Lower lobe of right lung (tissue), 2 donors: Measurements from ENCODE around the gene LHX3. TPM values are rescaled to one million over a fixed set of nuclear protein-coding genes. Genes with fewer than 3 reads are reported as not detected.

Source experiments
- ATAC-seq, 2 donors: fragments of 200-7000 bp; cut with Tn5 transposase; one replicate each; pipeline ENCODE4 v1.9.1; 2020 to 2022; ENCODE audit warnings: mild to moderate bottlenecking in 2 of 2, moderate library complexity in 2 of 2
- DNase-seq: peaks from one replicate; pipeline ENCODE4 v3.0.0-alpha.2; 2020
- H3K27ac ChIP-seq: fragments of 200-600 bp; one replicate; pipeline ENCODE4 v1.8.0; 2022
- H3K27me3 ChIP-seq: fragments of 200-600 bp; one replicate; pipeline ENCODE4 v1.8.0; 2022; ENCODE audit warnings: low read depth
- H3K36me3 ChIP-seq: fragments of 200-600 bp; one replicate; pipeline ENCODE4 v1.8.0; 2022; ENCODE audit warnings: mild to moderate bottlenecking
- H3K4me1 ChIP-seq: fragments of 200-600 bp; one replicate; pipeline ENCODE4 v1.8.0; 2022
- H3K4me3 ChIP-seq: fragments of 200-600 bp; one replicate; pipeline ENCODE4 v1.8.0; 2022; ENCODE audit warnings: mild to moderate bottlenecking
- H3K9me3 ChIP-seq: fragments of 200-600 bp; one replicate; pipeline ENCODE4 v1.8.0; 2022
- intact Hi-C: fragments of 100-400 bp; cut with DNase I; formaldehyde crosslinking; loops from one replicate; pipeline ENCODE4 v1.11.0; 2022
- total RNA-seq: library from RNA; stranded (reverse); fragmentation: NEBNext Ultra II Directional; extraction: Animal tissue kit (Norgen Biotek cat#: 25700); gene quantifications from one replicate; pipeline ENCODE4 v1.2.1, GENCODE V29; 2021
- TF ChIP-seq, protein P1 (sequence below): fragments of 200-600 bp; IDR thresholded peaks from one replicate; pipeline ENCODE4 v1.8.0; 2022; ENCODE audit warnings: antibody characterized with exemption, mild to moderate bottlenecking
- donor health status: DM: no; HTN: yes; CAD: no; lungs with severe emphysema.

LHX3 gene
- total RNA-seq, 1 donor from 2014 or later: not detected

DNA sequence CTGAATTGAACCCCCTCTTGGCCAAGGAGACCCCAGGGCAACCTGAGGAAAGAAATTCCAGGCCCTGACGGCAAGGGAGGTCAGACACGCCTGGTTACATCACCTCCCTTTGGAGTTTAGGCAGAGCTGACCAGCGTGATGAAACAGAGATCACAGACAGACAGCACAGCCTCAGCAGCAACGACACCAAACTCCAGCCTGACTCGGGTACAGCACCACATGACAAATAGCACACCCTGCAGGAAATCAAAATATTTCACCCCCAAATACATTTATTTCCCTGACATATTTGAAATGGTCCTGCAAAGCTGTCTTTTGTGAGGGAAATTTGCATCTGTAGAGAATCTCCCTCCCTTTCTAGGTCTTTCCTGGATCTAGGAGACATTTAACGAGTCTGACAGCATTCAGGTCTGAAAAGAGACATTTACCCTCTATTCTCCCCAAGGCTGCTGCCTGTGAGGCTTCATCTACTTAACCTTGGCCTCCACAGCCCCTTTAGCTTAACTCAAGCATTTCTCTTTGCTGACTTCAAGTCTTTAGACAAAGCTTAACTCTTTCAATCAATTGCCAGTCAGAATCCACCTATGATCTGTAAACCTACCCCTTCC, 38.1 kb upstream of the LHX3 start:
- intact Hi-C loops: no loop called here
- TF ChIP-seq, protein P1, sequence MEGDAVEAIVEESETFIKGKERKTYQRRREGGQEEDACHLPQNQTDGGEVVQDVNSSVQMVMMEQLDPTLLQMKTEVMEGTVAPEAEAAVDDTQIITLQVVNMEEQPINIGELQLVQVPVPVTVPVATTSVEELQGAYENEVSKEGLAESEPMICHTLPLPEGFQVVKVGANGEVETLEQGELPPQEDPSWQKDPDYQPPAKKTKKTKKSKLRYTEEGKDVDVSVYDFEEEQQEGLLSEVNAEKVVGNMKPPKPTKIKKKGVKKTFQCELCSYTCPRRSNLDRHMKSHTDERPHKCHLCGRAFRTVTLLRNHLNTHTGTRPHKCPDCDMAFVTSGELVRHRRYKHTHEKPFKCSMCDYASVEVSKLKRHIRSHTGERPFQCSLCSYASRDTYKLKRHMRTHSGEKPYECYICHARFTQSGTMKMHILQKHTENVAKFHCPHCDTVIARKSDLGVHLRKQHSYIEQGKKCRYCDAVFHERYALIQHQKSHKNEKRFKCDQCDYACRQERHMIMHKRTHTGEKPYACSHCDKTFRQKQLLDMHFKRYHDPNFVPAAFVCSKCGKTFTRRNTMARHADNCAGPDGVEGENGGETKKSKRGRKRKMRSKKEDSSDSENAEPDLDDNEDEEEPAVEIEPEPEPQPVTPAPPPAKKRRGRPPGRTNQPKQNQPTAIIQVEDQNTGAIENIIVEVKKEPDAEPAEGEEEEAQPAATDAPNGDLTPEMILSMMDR: no peak
- ATAC-seq: no peak
- DNase-seq: no peak
- H3K4me3 ChIP-seq: no peak overlapping the region
- no peaks in the 10 kb centered on the region for H3K36me3 ChIP-seq
- no peaks in the 10 kb centered on the region for H3K27me3 ChIP-seq
- H3K27ac ChIP-seq: no peak overlapping the region
- no peaks in the 10 kb centered on the region for H3K9me3 ChIP-seq
- H3K4me1 ChIP-seq: peaks cover 21% of the 10 kb centered on the region

GRCh38 chr9:136242248-136242647, 37.3 kb upstream of the LHX3 start:
- no peak for DNase-seq
- Histone ChIP-seq H3K36me3 (no peaks in the 10 kb centered on the region), H3K27ac (no peak overlapping the region), H3K27me3 (no peaks in the 10 kb centered on the region), H3K4me3 (no peak overlapping the region), H3K4me1 (peaks cover 21% of the 10 kb centered on the region), H3K9me3 (no peaks in the 10 kb centered on the region)
- no peak for ATAC-seq
- intact Hi-C loops: no loop called here
- TF ChIP-seq, protein P1: no peak

DNA sequence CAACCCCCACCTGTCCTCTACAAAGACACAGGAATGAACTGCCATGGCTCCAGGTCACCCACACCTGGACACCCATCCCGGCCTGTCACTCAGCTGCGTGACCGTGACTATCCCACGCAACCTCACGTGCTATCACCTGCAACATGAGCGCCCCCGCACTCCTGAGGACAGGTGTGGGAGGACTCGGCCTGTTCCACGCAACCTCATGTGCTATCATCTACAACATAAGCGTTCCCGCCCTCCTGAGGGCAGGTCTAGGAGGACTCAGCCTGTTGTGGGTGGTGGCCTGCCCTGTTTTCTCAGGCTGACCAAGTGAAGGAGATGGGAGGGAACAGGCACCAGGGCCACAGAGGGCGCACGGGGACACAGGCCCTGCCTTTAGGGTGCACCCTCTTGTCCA, 36.6 kb upstream of the LHX3 start:
- DNase-seq (no peak), ATAC-seq (no peak)
- TF ChIP-seq, protein P1: no peak
- H3K9me3 ChIP-seq: no peaks in the 10 kb centered on the region
- H3K27me3 ChIP-seq: no peaks in the 10 kb centered on the region
- H3K36me3 ChIP-seq: peaks cover 1% of the 10 kb centered on the region
- H3K4me1 ChIP-seq: peaks cover 21% of the 10 kb centered on the region
- no peak overlapping the region for H3K4me3 ChIP-seq
- no peak overlapping the region for H3K27ac ChIP-seq
- intact Hi-C loops: no loop called here

- Histone ChIP-seq H3K27ac (no peak overlapping the region), H3K4me1 (peaks cover 21% of the 10 kb centered on the region), H3K9me3 (no peaks in the 10 kb centered on the region), H3K27me3 (no peaks in the 10 kb centered on the region), H3K4me3 (no peak overlapping the region), H3K36me3 (peaks cover 7% of the 10 kb centered on the region)
- ATAC-seq (no peak), DNase-seq (no peak)
- TF ChIP-seq, protein P1: no peak
- intact Hi-C loops: no loop called here
These were observed 36.0 kb upstream of the LHX3 start for GRCh38 chr9:136240941-136241340.

- Histone ChIP-seq H3K36me3 (peaks cover 14% of the 10 kb centered on the region), H3K9me3 (no peaks in the 10 kb centered on the region), H3K4me1 (peaks cover 20% of the 10 kb centered on the region), H3K27ac (no peak overlapping the region), H3K4me3 (no peak overlapping the region), H3K27me3 (no peaks in the 10 kb centered on the region)
- ATAC-seq (no peak), DNase-seq (no peak)
- TF ChIP-seq, protein P1: no peak
- intact Hi-C loops: no loop called here
These were observed 35.0 kb upstream of the LHX3 start for GRCh38 chr9:136239983-136240330.
